Measurements from ENCODE around the gene DTWD2. TPM values are rescaled to one million over a fixed set of nuclear protein-coding genes. Genes with fewer than 3 reads are reported as not detected.

DTWD2 gene
- total and polyA plus RNA-seq, 2 experiments from 2014 or later = 4.1 to 15.4 TPM

- Mint-ChIP-seq H3K9me3 (no peaks in the 10 kb centered on the region), H3K36me3 (ENCODE audit: low read depth) (no peaks in the 10 kb centered on the region), H3K4me3 (no peak overlapping the region), H3K27ac (no peak overlapping the region), H3K4me1 (no peaks in the 10 kb centered on the region), H3K27me3 (ENCODE audit: insufficient read depth, low read depth, poor library complexity) (peaks cover 2% of the 10 kb centered on the region)
- ATAC-seq (no peak), DNase-seq (ENCODE audit: low spot score) (no peak)
- Histone ChIP-seq H3K4me1 (ENCODE audit: insufficient read depth) (no peaks in the 10 kb centered on the region), H2AFZ (no peak overlapping the region), H3K4me2 (no peak overlapping the region), H3K27ac (ENCODE audit: low read depth) (no peak overlapping the region), H3K4me3 (no peak overlapping the region), H3K27me3 (ENCODE audit: insufficient read depth) (no peaks in the 10 kb centered on the region), H3F3A (replicated peaks; ENCODE audit: low read depth) (no peaks in the 10 kb centered on the region), H3K79me2 (replicated peaks; ENCODE audit: insufficient read depth) (no peaks in the 10 kb centered on the region), H4K20me1 (replicated peaks; ENCODE audit: insufficient read depth) (no peaks in the 10 kb centered on the region), H3K9me2 (ENCODE audit: insufficient read depth) (0 out of 2 replicates have a peak, but pooled peaks cover 3% of the 10 kb centered on the region), H3K36me3 (ENCODE audit: insufficient read depth) (no peaks in the 10 kb centered on the region)
- no peak for TF ChIP-seq ETS1 (IDR thresholded peaks at IDR 0.05)
- TF ChIP-seq NANOG (IDR thresholded peaks at IDR 0.05; ENCODE audit: borderline replicate concordance) = no peak
- TF ChIP-seq ZNF114 (CRISPR knock-in tag; IDR thresholded peaks at IDR 0.05) = no peak
- no peak for TF ChIP-seq CTCF (conservative IDR thresholded peaks at IDR 0.05; ENCODE audit: low read depth in 2 of 2)
- TF ChIP-seq JUNB (IDR thresholded peaks at IDR 0.05; ENCODE audit: unreplicated experiment) = no peak
- no peak for TF ChIP-seq ZNF462 (CRISPR knock-in tag; IDR thresholded peaks at IDR 0.05)
- TF ChIP-seq ZNF331 (CRISPR knock-in tag; IDR thresholded peaks at IDR 0.05; ENCODE audit: low read depth) = no peak
- no peak for TF ChIP-seq REST (IDR thresholded peaks at IDR 0.05; ENCODE audit: unreplicated experiment)
- no peak for TF ChIP-seq CREB1 (CRISPR knock-in tag; IDR thresholded peaks at IDR 0.05; ENCODE audit: low read depth)
- no peak for TF ChIP-seq STAT1 (IDR thresholded peaks at IDR 0.05; ENCODE audit: unreplicated experiment)
- no peak for TF ChIP-seq EZH2 (IDR thresholded peaks at IDR 0.05; ENCODE audit: low read depth, unreplicated experiment)
- no peak for TF ChIP-seq EZH2phosphoT487 (IDR thresholded peaks at IDR 0.05; ENCODE audit: unreplicated experiment)
Observed at GRCh38 chr5:118834710-118835109, 153.6 kb downstream of the DTWD2 start.
